Lower lobe of right lung (tissue), 2 donors: ENCODE data around the gene CATSPERD. TPM values are rescaled to one million over a fixed set of nuclear protein-coding genes. Genes with fewer than 3 reads are reported as not detected.
"Not testable (repeated sequence)": the region's sequence is repeated elsewhere in the genome, so short reads cannot be mapped to it uniquely, and the experiment has no call there.

ENCODE experiments used
- ATAC-seq, 2 donors: fragments of 200-7000 bp; cut with Tn5 transposase; one replicate each; pipeline ENCODE4 v1.9.1; 2020 to 2022; ENCODE audit warnings: mild to moderate bottlenecking in 2 of 2, moderate library complexity in 2 of 2
- DNase-seq: peaks from one replicate; pipeline ENCODE4 v3.0.0-alpha.2; 2020
- H3K27ac ChIP-seq: fragments of 200-600 bp; one replicate; pipeline ENCODE4 v1.8.0; 2022
- H3K27me3 ChIP-seq: fragments of 200-600 bp; one replicate; pipeline ENCODE4 v1.8.0; 2022; ENCODE audit warnings: low read depth
- H3K36me3 ChIP-seq: fragments of 200-600 bp; one replicate; pipeline ENCODE4 v1.8.0; 2022; ENCODE audit warnings: mild to moderate bottlenecking
- H3K4me1 ChIP-seq: fragments of 200-600 bp; one replicate; pipeline ENCODE4 v1.8.0; 2022
- H3K4me3 ChIP-seq: fragments of 200-600 bp; one replicate; pipeline ENCODE4 v1.8.0; 2022; ENCODE audit warnings: mild to moderate bottlenecking
- H3K9me3 ChIP-seq: fragments of 200-600 bp; one replicate; pipeline ENCODE4 v1.8.0; 2022
- CTCF ChIP-seq: fragments of 200-600 bp; IDR thresholded peaks from one replicate; pipeline ENCODE4 v1.8.0; 2022; ENCODE audit warnings: antibody characterized with exemption, mild to moderate bottlenecking
- intact Hi-C: fragments of 100-400 bp; cut with DNase I; formaldehyde crosslinking; loops from one replicate; pipeline ENCODE4 v1.11.0; 2022
- total RNA-seq: library from RNA; stranded (reverse); fragmentation: NEBNext Ultra II Directional; extraction: Animal tissue kit (Norgen Biotek cat#: 25700); gene quantifications from one replicate; pipeline ENCODE4 v1.2.1, GENCODE V29; 2021
- donor health status: DM: no; HTN: yes; CAD: no; lungs with severe emphysema.

The CATSPERD gene
- total RNA-seq, 1 donor from 2014 or later, result 6.4 TPM

- Histone ChIP-seq H3K9me3 (no peaks in the 10 kb centered on the region), H3K27ac (peak overlapping the region; percentile 79), H3K27me3 (no peaks in the 10 kb centered on the region), H3K36me3 (peaks cover 4% of the 10 kb centered on the region), H3K4me3 (peak overlapping the region; percentile 77), H3K4me1 (peaks cover 18% of the 10 kb centered on the region)
- peak; percentile 78 for TF ChIP-seq CTCF
- intact Hi-C loops, result no loop called here
- ATAC-seq (peak; percentile 91 to 94), DNase-seq (peak; percentile 99)
Observed at GRCh38 chr19:5686647-5687359, 33.6 kb upstream of the CATSPERD start.

- H3K27ac ChIP-seq, result peak overlapping the region; percentile 79
- ATAC-seq, result no peak
- H3K9me3 ChIP-seq, result no peaks in the 10 kb centered on the region
- DNase-seq, result peak; percentile 55
- H3K36me3 ChIP-seq, result peaks cover 12% of the 10 kb centered on the region
- intact Hi-C loops, result no loop called here
- H3K4me3 ChIP-seq, result peak overlapping the region; percentile 77
- H3K27me3 ChIP-seq, result no peaks in the 10 kb centered on the region
- no peak for TF ChIP-seq CTCF
- peaks cover 25% of the 10 kb centered on the region for H3K4me1 ChIP-seq
Observed at GRCh38 chr19:5687360-5688198, 32.9 kb upstream of the CATSPERD start.

- intact Hi-C loops, H3K4me3 ChIP-seq, H3K27ac ChIP-seq, ATAC-seq, H3K27me3 ChIP-seq, H3K9me3 ChIP-seq: not testable (repeated sequence)
- Histone ChIP-seq H3K36me3 (peaks cover 20% of the 10 kb centered on the region), H3K4me1 (peaks cover 25% of the 10 kb centered on the region)
- DNase-seq, result peak; percentile 43
Observed at GRCh38 chr19:5688262-5688881, 32.1 kb upstream of the CATSPERD start.

- Histone ChIP-seq H3K4me3 (peak within 1 kb of the TSS; percentile 97), H3K36me3 (peaks cover 39% of the 10 kb centered on the region), H3K9me3 (no peaks in the 10 kb centered on the region), H3K27ac (peak within 1 kb of the TSS; percentile 91), H3K27me3 (no peaks in the 10 kb centered on the region), H3K4me1 (peaks cover 25% of the 10 kb centered on the region)
- intact Hi-C loops, result no loop called here
- peak; percentile 82 to 87 for ATAC-seq
- TF ChIP-seq CTCF, result peak; percentile 98
- peak; percentile 99 for DNase-seq
Observed at GRCh38 chr19:5690125-5690954, 30.1 kb upstream of the CATSPERD start, which contains the start of gene RPL36. Gene RPL36, plus strand, starts transcription at chr19:5690295. Its CDS starts 213 bp downstream, at chr19:5690508.

GRCh38 chr19:5690955-5691821 lies 29.2 kb upstream of the CATSPERD start:
- Histone ChIP-seq H3K4me1 (peaks cover 25% of the 10 kb centered on the region), H3K4me3 (peak overlapping the region; percentile 97), H3K9me3 (no peaks in the 10 kb centered on the region), H3K27ac (peak overlapping the region; percentile 91), H3K27me3 (no peaks in the 10 kb centered on the region), H3K36me3 (peaks cover 48% of the 10 kb centered on the region)
- intact Hi-C loops, result no loop called here
- ATAC-seq, result no peak
- no peak for TF ChIP-seq CTCF
- peak; percentile 66 for DNase-seq
